Heart left ventricle (tissue), 16 donors: ENCODE measurements around the gene DDT. TPM values are rescaled to one million over a fixed set of nuclear protein-coding genes. Genes with fewer than 3 reads are reported as not detected.
A peak's percentile ranks its signal among the peaks of the same experiment; 100 is the strongest.

Source experiments
- ATAC-seq, 4 donors: fragments of 200-7000 bp; cut with Tn5 transposase; one replicate each; pipeline ENCODE4 v1.9.1; 2020 to 2022; ENCODE audit warnings: moderate library complexity in 4 of 4, mild to moderate bottlenecking in 3 of 4, moderate number of reproducible peaks in 1 of 4
- DNase-seq, 5 donors: peaks; one replicate each; pipeline ENCODE4 v3.0.0-alpha.2; 2020
- H3K27ac ChIP-seq, 12 donors: fragments of 200-600 bp; sonication (generic) in 4 of 12; one replicate each; pipeline versions ENCODE4 v1.5.0 to v1.8.0; 2016 to 2022; ENCODE audit warnings: mild to moderate bottlenecking in 2 of 12
- H3K27me3 ChIP-seq, 9 donors: fragments of 200-600 bp; sonication (generic) in 2 of 9; one replicate each; pipeline versions ENCODE4 v1.5.1 to v1.8.0; 2016 to 2022; ENCODE audit warnings: mild to moderate bottlenecking in 3 of 9
- H3K36me3 ChIP-seq, 9 donors: fragments of 200-600 bp; sonication (generic) in 2 of 9; one replicate each; pipeline versions ENCODE4 v1.5.0 to v1.8.0; 2018 to 2022; ENCODE audit warnings: mild to moderate bottlenecking in 2 of 9
- H3K4me1 ChIP-seq, 12 donors: fragments of 200-600 bp; sonication (generic) in 4 of 12; one replicate each; pipeline versions ENCODE4 v1.5.0 to v1.8.0; 2016 to 2022; ENCODE audit warnings: mild to moderate bottlenecking in 3 of 12
- H3K4me3 ChIP-seq, 12 donors: fragments of 200-600 bp; sonication (generic) in 4 of 12; one replicate each; pipeline versions ENCODE4 v1.5.0 to v1.8.0; 2017 to 2022; ENCODE audit warnings: mild to moderate bottlenecking in 9 of 12, moderate library complexity in 4 of 12
- H3K9me3 ChIP-seq, 12 donors: fragments of 200-600 bp; sonication (generic) in 4 of 12; one replicate each; pipeline versions ENCODE4 v1.5.0 to v1.8.0; 2016 to 2022; ENCODE audit warnings: mild to moderate bottlenecking in 1 of 12
- CTCF ChIP-seq, 12 donors: fragments of 200-600 bp; sonication (generic) in 4 of 12; IDR thresholded peaks; one replicate each; pipeline versions ENCODE4 v1.5.0 to v1.8.0; 2018 to 2022; ENCODE audit warnings: antibody characterized with exemption in 12 of 12, mild to moderate bottlenecking in 5 of 12
- POLR2A ChIP-seq, 2 donors: fragments of 450-650 bp; IDR thresholded peaks; one replicate each; pipeline ENCODE4 v1.6.1; 2017; ENCODE audit warnings: antibody characterized with exemption in 2 of 2, mild to moderate bottlenecking in 2 of 2, moderate library complexity in 2 of 2
- WGBS, 4 donors: extraction: QIAGEN DNeasy Blood & Tissue Kit in 2 of 4; methylation state at CpG; one replicate each; pipeline versions ENCODE4 v1.1.5 to v1.1.7; 2013 to 2018; 5-methylcytosine and 5-hydroxymethylcytosine counted together
- intact Hi-C, 10 donors: fragments of 100-400 bp; cut with DNase I; formaldehyde crosslinking; loops; one replicate each; pipeline versions ENCODE4 v1.11.1 to v1.14.2; 2022
- polyA plus RNA-seq, 2 donors: library from polyadenylated mRNA; stranded (reverse); fragments of 200-250 nt; gene quantifications; one replicate each; pipeline ENCODE4 v1.2.3, GENCODE V29; 2013
- total RNA-seq, 9 donors: library from RNA; depleted of rRNA in 2 of 9; stranded (reverse); fragments of >200 nt in 2 of 9; fragmentation: NEBNext Ultra II Directional in 3 of 9; extraction: Animal tissue kit (Norgen Biotek cat#: 25700) in 3 of 9; gene quantifications; one replicate each; pipeline versions ENCODE4 v1.1.0 to v1.2.4, GENCODE V29; 2016 to 2023
- donor health status: ischemic (EF 13 %, LVEDD 7.1; RV severe dilation, severe dysfunction).
- donor health status: healthy with polysubstance abuse.
- donor health status: DM: no; HTN: yes; CAD: no.
- donor health status: DM: no; HTN: no; CAD: no.
- donor health status: ischemic (EF 25% LVEDD 6.9; RV normal size, moderate dysfunction).
- donor health status: ischemic (EF 25% LVEDD 5.7; RV mildly dilated, moderate dysfunction).
- donor health status: healthy.
- donor health status: DM: yes; HTN: yes; CAD: no.
- donor health status: ischemic (EF 35%, LVEDD 5.7; RV mildly dilated, moderate dysfunction).
- donor health status: nonischemic (EF 11% LVEDD 7.7; RV severe dilation, severe dysfunction).
- donor health status: DM: yes; HTN: yes; CAD: no.
- donor health status: PGD.
- donor health status: ischemic (EF 29% LVEDD 5.4; RV normal size, mild dysfunction).
- donor health status: nonischemic (EF 23%, LVEDD 6.1; RV moderate dilation, normal function).

The DDT gene
- total and polyA plus RNA-seq, 11 donors = 117 to 399 (median 155) TPM

- Histone ChIP-seq H3K4me1 (peaks cover 0 to 32% (median 18%) of the 10 kb centered on the region in 12 donors), H3K4me3 (no peak overlapping the region), H3K27ac (no peak overlapping the region), H3K36me3 (no peaks in the 10 kb centered on the region), H3K27me3 (no peaks in the 10 kb centered on the region), H3K9me3 (no peaks in the 10 kb centered on the region)
- TF ChIP-seq CTCF (IDR thresholded peaks at IDR 0.05) = no peak
- no peak for TF ChIP-seq POLR2A (IDR thresholded peaks at IDR 0.05)
- DNase-seq (no peak), ATAC-seq (no peak)
- intact Hi-C loops = loop anchor here in 8 of 10 donors (5.0 to 10.0 kb wide), 6 partner anchors 56 to 167 kb away; no protein-coding TSS in a partner anchor
- 75 to 97% (median 94%) methylated on average over 1 of the region's 1 CpG for WGBS, 4 donors
Measured at GRCh38 chr22:24008022-24008283, 33.7 kb upstream of the DDT start.

- intact Hi-C loops = loop anchor here in 8 of 10 donors (2.0 to 10.0 kb wide), 7 partner anchors 55 to 167 kb away; no protein-coding TSS in a partner anchor
- TF ChIP-seq POLR2A (IDR thresholded peaks at IDR 0.05) (no peak), CTCF (IDR thresholded peaks at IDR 0.05) (no peak)
Measured at GRCh38 chr22:24007253-24008021, 33.2 kb upstream of the DDT start.

GRCh38 chr22:24006914-24007214, 32.6 kb upstream of the DDT start:
- peaks cover 0 to 22% (median 8%) of the 10 kb centered on the region in 12 donors for H3K4me1 ChIP-seq
- TF ChIP-seq POLR2A (IDR thresholded peaks at IDR 0.05) = no peak
- TF ChIP-seq CTCF (IDR thresholded peaks at IDR 0.05) = no peak
- H3K36me3 ChIP-seq = no peaks in the 10 kb centered on the region
- H3K4me3 ChIP-seq = no peak overlapping the region
- WGBS, 4 donors = 85 to 96% (median 91%) methylated on average over 6 of the region's 6 CpGs
- ATAC-seq (no peak), DNase-seq (no peak)
- intact Hi-C loops = loop anchor here in 8 of 10 donors (2.0 to 10.0 kb wide), 7 partner anchors 55 to 168 kb away; no protein-coding TSS in a partner anchor
- H3K27ac ChIP-seq = no peak overlapping the region
- no peaks in the 10 kb centered on the region for H3K9me3 ChIP-seq
- no peaks in the 10 kb centered on the region for H3K27me3 ChIP-seq

More at GRCh38 chr22:24007253-24008021, 33.2 kb upstream of the DDT start:
- Histone ChIP-seq H3K9me3 (no peaks in the 10 kb centered on the region), H3K36me3 (no peaks in the 10 kb centered on the region), H3K4me3 (no peak overlapping the region), H3K27ac (no peak overlapping the region), H3K27me3 (no peaks in the 10 kb centered on the region), H3K4me1 (peaks cover 0 to 27% (median 13%) of the 10 kb centered on the region in 12 donors)
- ATAC-seq (no peak), DNase-seq (no peak)
- 80 to 88% (median 86%) methylated on average over 8 of the region's 8 CpGs for WGBS, 4 donors

GRCh38 chr22:24006207-24006913, 32.1 kb upstream of the DDT start:
- no peak for DNase-seq
- Histone ChIP-seq H3K27ac (peak overlapping the region in 3 of 12 donors; percentile 68 to 74 (median 71)), H3K27me3 (no peaks in the 10 kb centered on the region), H3K36me3 (no peaks in the 10 kb centered on the region), H3K4me3 (no peak overlapping the region), H3K9me3 (no peaks in the 10 kb centered on the region), H3K4me1 (peaks cover 0 to 19% (median 7%) of the 10 kb centered on the region in 12 donors)
- no peak for ATAC-seq
- 67 to 89% (median 72%) methylated on average over 4 to 10 of the region's 10 CpGs for WGBS, 4 donors
- intact Hi-C loops = loop anchor here in 8 of 10 donors (2.0 to 10.0 kb wide), 7 partner anchors 54 to 168 kb away; no protein-coding TSS in a partner anchor
- no peak for TF ChIP-seq POLR2A (IDR thresholded peaks at IDR 0.05)
- no peak for TF ChIP-seq CTCF (IDR thresholded peaks at IDR 0.05)
